Stimulated activated CD4-positive, alpha-beta T cell treated with anti-CD3 and anti-CD28 coated beads, Interleukin-4, amount 100 ng/mL, for 24 hours (primary cell): ENCODE results near the gene TUBGCP2.

ENCODE experiments used
- DNase-seq: peaks from one replicate; pipeline ENCODE4 v3.0.0-alpha.2; 2020

Gene TUBGCP2

GRCh38 chr10:133299738-133300137 is 8.9 kb downstream of the TUBGCP2 start:
- no peak for DNase-seq

GRCh38 chr10:133299224-133299623 is 9.4 kb downstream of the TUBGCP2 start:
- no peak for DNase-seq

- no peak for DNase-seq
Measured at GRCh38 chr10:133298466-133298865, 10.2 kb downstream of the TUBGCP2 start.

GRCh38 chr10:133297504-133297903 is 11.2 kb downstream of the TUBGCP2 start:
- no peak for DNase-seq

GRCh38 chr10:133295426-133296320 is 13.0 kb downstream of the TUBGCP2 start:
- no peak for DNase-seq

GRCh38 chr10:133294189-133294588 is 14.5 kb downstream of the TUBGCP2 start:
- DNase-seq: no peak

- DNase-seq: no peak
Measured at GRCh38 chr10:133293810-133294119, 14.9 kb downstream of the TUBGCP2 start.

- DNase-seq: no peak
Measured at GRCh38 chr10:133292919-133293809, 15.5 kb downstream of the TUBGCP2 start.

- DNase-seq: no peak
Measured at GRCh38 chr10:133289761-133290160, 18.9 kb downstream of the TUBGCP2 start.

- no peak for DNase-seq
Measured at GRCh38 chr10:133287832-133288500, 20.7 kb downstream of the TUBGCP2 start.

- DNase-seq: no peak
Measured at GRCh38 chr10:133286366-133286765, 22.3 kb downstream of the TUBGCP2 start.

GRCh38 chr10:133285217-133285616 is 23.5 kb downstream of the TUBGCP2 start:
- no peak for DNase-seq

GRCh38 chr10:133283931-133284330 is 24.7 kb downstream of the TUBGCP2 start:
- DNase-seq: no peak

- DNase-seq: no peak
Measured at GRCh38 chr10:133282846-133283390, 25.8 kb downstream of the TUBGCP2 start.

- DNase-seq: no peak
Measured at GRCh38 chr10:133281628-133282372, 26.9 kb downstream of the TUBGCP2 start.

GRCh38 chr10:133281084-133281483 is 27.6 kb downstream of the TUBGCP2 start:
- no peak for DNase-seq

- DNase-seq: no peak
Measured at GRCh38 chr10:133280391-133281059, 28.1 kb downstream of the TUBGCP2 start.

- no peak for DNase-seq
Measured at GRCh38 chr10:133279326-133280226, 29.1 kb downstream of the TUBGCP2 start.

GRCh38 chr10:133278577-133279265 is 30.0 kb downstream of the TUBGCP2 start:
- peak; percentile 51 for DNase-seq

- DNase-seq: no peak
Measured at GRCh38 chr10:133277993-133278576, 30.6 kb downstream of the TUBGCP2 start.
